K562 (cell line): ENCODE measurements around the gene CPLANE2. TPM values are rescaled to one million over a fixed set of nuclear protein-coding genes. Genes with fewer than 3 reads are reported as not detected.

Experiments
- BCOR ChIP-seq: fragments of 450-650 bp; IDR thresholded peaks from 2 replicates; pipeline ENCODE4 v1.6.1; 2016
- BRF1 ChIP-seq: IDR thresholded peaks from 3 replicates; pipeline ENCODE4 v1.6.1; 2011; ENCODE audit warnings: borderline replicate concordance, mild to moderate bottlenecking; ENCODE audit not compliant: insufficient read length; ENCODE audit errors: extremely low read depth
- DACH1 ChIP-seq: fragments of 450-650 bp; IDR thresholded peaks from 2 replicates; pipeline ENCODE4 v1.6.1; 2018; ENCODE audit not compliant: partially characterized antibody
- GATAD2A ChIP-seq: fragments of 450-650 bp; IDR thresholded peaks from 2 replicates; pipeline ENCODE4 v1.6.1; 2017
- GTF2E2 ChIP-seq: fragments of 200-800 bp; sonication (Bioruptor generic); IDR thresholded peaks from 2 replicates; pipeline ENCODE4 v1.6.1; 2016; ENCODE audit warnings: missing genetic modification characterization, missing compliant biosample characterization
- JUN ChIP-seq, 2 experiments: sonication (generic) in 1 of 2; formaldehyde crosslinking in 1 of 2; IDR thresholded peaks; 2 replicates each; pipeline versions ENCODE4 v1.6.1 to v1.8.0; 2012 to 2022; ENCODE audit warnings: borderline replicate concordance in 2 of 2, mild to moderate bottlenecking in 2 of 2, improper control_type of control experiment in 1 of 2, low read depth in 1 of 2, low read length in 1 of 2, missing genetic modification reagents in 1 of 2
- KLF6 ChIP-seq: fragments of 250-450 bp; sonication (Bioruptor Pico); IDR thresholded peaks from 2 replicates; pipeline ENCODE4 v1.4.0; 2020; ENCODE audit warnings: mild to moderate bottlenecking, moderate library complexity, borderline replicate concordance
- MCM5 ChIP-seq: fragments of 450-650 bp; IDR thresholded peaks from 2 replicates; pipeline ENCODE4 v1.6.1; 2016; ENCODE audit warnings: low read depth
- MECOM ChIP-seq: fragments of 250-450 bp; sonication (Bioruptor Pico); IDR thresholded peaks from 2 replicates; pipeline ENCODE4 v1.8.0; 2022; ENCODE audit warnings: inconsistent platforms
- POLR2B ChIP-seq: fragments of 450-650 bp; IDR thresholded peaks from 2 replicates; pipeline ENCODE4 v1.6.1; 2018; ENCODE audit warnings: low read depth; ENCODE audit not compliant: partially characterized antibody
- PPARD ChIP-seq: fragments of 250-450 bp; sonication (Bioruptor Pico); IDR thresholded peaks from 2 replicates; pipeline ENCODE4 v1.8.0; 2022; ENCODE audit warnings: inconsistent platforms, mild to moderate bottlenecking, moderate library complexity
- RAD21 ChIP-seq, 2 experiments: fragments of 250-450 bp in 1 of 2; fragments of 450-650 bp in 1 of 2; sonication (Bioruptor Pico) in 1 of 2; formaldehyde crosslinking in 1 of 2; IDR thresholded peaks in 1 of 2; conservative IDR thresholded peaks in 1 of 2; 2 replicates each; pipeline versions ENCODE4 v1.4.0 to v1.8.0; 2020 to 2022; ENCODE audit warnings: mild to moderate bottlenecking in 2 of 2, moderate library complexity in 1 of 2
- RBM14 ChIP-seq: fragments of 200-400 bp; formaldehyde crosslinking; IDR thresholded peaks from 2 replicates; pipeline ENCODE4 v1.6.1; 2018; ENCODE audit warnings: low read depth, mild to moderate bottlenecking, low read length, moderate library complexity, borderline replicate concordance; ENCODE audit not compliant: insufficient read depth
- RBM25 ChIP-seq: fragments of 200-400 bp; formaldehyde crosslinking; IDR thresholded peaks from 2 replicates; pipeline ENCODE4 v1.6.1; 2018; ENCODE audit warnings: low read length, low read depth, moderate library complexity; ENCODE audit not compliant: severe bottlenecking
- SP1 ChIP-seq: sonication (generic); formaldehyde crosslinking; IDR thresholded peaks from 2 replicates; pipeline ENCODE4 v1.8.1; 2022; ENCODE audit warnings: mild to moderate bottlenecking, missing genetic modification reagents
- SRSF9 ChIP-seq: fragments of 200-400 bp; formaldehyde crosslinking; IDR thresholded peaks from 2 replicates; pipeline ENCODE4 v1.6.1; 2017; ENCODE audit warnings: low read depth, low read length, borderline replicate concordance
- TRIM24 ChIP-seq, 2 experiments: fragments of 450-650 bp; IDR thresholded peaks; 2 replicates each; pipeline ENCODE4 v1.6.1; 2016
- ZEB2 ChIP-seq: fragments of 450-650 bp; IDR thresholded peaks from 2 replicates; pipeline ENCODE4 v1.6.1; 2016
- ZNF232 ChIP-seq: sonication (generic); formaldehyde crosslinking; IDR thresholded peaks from 2 replicates; pipeline ENCODE4 v1.8.0; 2022; ENCODE audit warnings: mild to moderate bottlenecking, missing genetic modification reagents
- ZNF253 ChIP-seq: fragments of 250-450 bp; sonication (Bioruptor Pico); conservative IDR thresholded peaks from 2 replicates; pipeline ENCODE4 v1.6.1; 2021; ENCODE audit warnings: mild to moderate bottlenecking
- ZNF707 ChIP-seq: fragments of 250-450 bp; sonication (Bioruptor Pico); conservative IDR thresholded peaks from 2 replicates; pipeline ENCODE4 v1.8.0; 2022; ENCODE audit warnings: inconsistent platforms, mild to moderate bottlenecking, moderate library complexity
- ZNF740 ChIP-seq, 3 experiments: fragments of 200-800 bp in 1 of 3; sonication (Bioruptor generic) in 1 of 3; sonication (generic) in 1 of 3; formaldehyde crosslinking in 1 of 3; IDR thresholded peaks; 2 replicates each; pipeline versions ENCODE4 v1.6.1 to v1.8.0; 2016 to 2022; ENCODE audit warnings: mild to moderate bottlenecking in 2 of 3, missing compliant biosample characterization in 2 of 3, missing genetic modification characterization in 2 of 3, missing genetic modification reagents in 1 of 3
- ZZZ3 ChIP-seq: fragments of 450-650 bp; IDR thresholded peaks from 2 replicates; pipeline ENCODE4 v1.6.1; 2016; ENCODE audit warnings: antibody characterized with exemption, mild to moderate bottlenecking, moderate library complexity
- polyA plus RNA-seq, 8 experiments: library from polyadenylated mRNA; depleted of rRNA in 4 of 8; stranded (reverse) in 5 of 8; unstranded in 3 of 8; fragments of >200 nt; fragmentation: Nextera tagmentation in 2 of 8; fragmentation: Illumina TruSeq in 1 of 8; extraction: Ambion mirVana in 2 of 8; extraction: Trizol in 1 of 8; gene quantifications; 2 replicates each; pipeline versions ENCODE4 v1.2.1 to v1.2.3, GENCODE V29; 2011 to 2014; ENCODE audit warnings: inconsistent platforms in 1 of 8, missing spikeins in 1 of 8
- total RNA-seq, 7 experiments: library from RNA; depleted of rRNA in 6 of 7; stranded (reverse); fragments of >200 nt in 6 of 7; fragmentation: Illumina TruSeq in 2 of 7; extraction: Trizol in 2 of 7; gene quantifications; 2 replicates each; pipeline versions ENCODE4 v1.2.1 to v1.2.3, GENCODE V29; 2011 to 2021; ENCODE audit warnings: low replicate concordance in 1 of 7
- TF ChIP-seq, protein P1 (sequence below), 3 experiments: fragments of 200-800 bp in 1 of 3; fragments of 250-450 bp in 1 of 3; fragments of 450-650 bp in 1 of 3; sonication (Bioruptor Pico) in 1 of 3; sonication (Bioruptor generic) in 1 of 3; formaldehyde crosslinking in 1 of 3; IDR thresholded peaks; 2 replicates each; pipeline versions ENCODE4 v1.6.1 to v1.8.0; 2016 to 2022; ENCODE audit warnings: mild to moderate bottlenecking in 2 of 3, missing genetic modification characterization in 2 of 3, missing compliant biosample characterization in 1 of 3, moderate library complexity in 1 of 3

CPLANE2 gene
- total and polyA plus RNA-seq, 9 of the 15 experiments (the other 6 are each of a cell fraction or from before 2014, with no cell fraction given) = 0.17 to 20.9 (median 8.1) TPM

DNA sequence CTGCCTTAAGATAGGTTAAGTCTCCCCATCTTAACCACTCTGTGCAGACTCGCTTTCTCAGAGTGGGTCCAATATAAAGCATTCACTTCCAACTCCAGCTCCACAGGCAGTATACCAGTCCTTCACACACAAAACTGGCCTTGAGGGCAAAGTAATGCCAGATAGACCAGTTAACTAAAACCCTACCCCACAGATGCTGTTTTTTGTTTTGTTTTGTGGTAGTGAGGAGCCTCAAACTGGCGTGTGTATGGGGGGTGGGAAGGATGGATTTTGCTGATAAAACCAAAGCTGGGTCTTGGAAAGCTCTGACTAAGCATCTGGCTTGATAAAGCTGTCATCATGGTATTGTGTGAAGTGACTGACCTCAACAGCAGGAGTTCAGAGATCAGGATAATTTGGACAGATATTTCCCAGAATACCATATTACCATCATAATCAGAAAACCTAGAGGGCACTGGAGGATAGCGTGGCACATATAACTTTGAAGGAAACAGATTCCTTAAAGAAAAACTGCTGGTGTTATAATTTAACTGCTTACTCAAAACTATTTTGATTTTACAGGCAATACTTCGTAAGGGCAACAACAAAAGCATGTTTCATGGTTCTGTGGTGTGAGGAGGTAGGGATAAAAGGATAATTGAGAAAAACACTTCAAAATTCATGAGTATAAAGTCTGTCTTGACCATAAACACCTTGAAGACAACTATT, 29.6 kb upstream of the CPLANE2 start (continued):
- TF ChIP-seq ZNF253 (CRISPR knock-in tag) = no peak
- no peak for TF ChIP-seq SRSF9
- no peak for TF ChIP-seq BRF1
- peak; percentile 76 for TF ChIP-seq ZEB2
- TF ChIP-seq KLF6 = peak; percentile 65; the same call in 1 of the 2 replicates
- TF ChIP-seq DACH1 = peak; percentile 57
- TF ChIP-seq, protein P1, sequence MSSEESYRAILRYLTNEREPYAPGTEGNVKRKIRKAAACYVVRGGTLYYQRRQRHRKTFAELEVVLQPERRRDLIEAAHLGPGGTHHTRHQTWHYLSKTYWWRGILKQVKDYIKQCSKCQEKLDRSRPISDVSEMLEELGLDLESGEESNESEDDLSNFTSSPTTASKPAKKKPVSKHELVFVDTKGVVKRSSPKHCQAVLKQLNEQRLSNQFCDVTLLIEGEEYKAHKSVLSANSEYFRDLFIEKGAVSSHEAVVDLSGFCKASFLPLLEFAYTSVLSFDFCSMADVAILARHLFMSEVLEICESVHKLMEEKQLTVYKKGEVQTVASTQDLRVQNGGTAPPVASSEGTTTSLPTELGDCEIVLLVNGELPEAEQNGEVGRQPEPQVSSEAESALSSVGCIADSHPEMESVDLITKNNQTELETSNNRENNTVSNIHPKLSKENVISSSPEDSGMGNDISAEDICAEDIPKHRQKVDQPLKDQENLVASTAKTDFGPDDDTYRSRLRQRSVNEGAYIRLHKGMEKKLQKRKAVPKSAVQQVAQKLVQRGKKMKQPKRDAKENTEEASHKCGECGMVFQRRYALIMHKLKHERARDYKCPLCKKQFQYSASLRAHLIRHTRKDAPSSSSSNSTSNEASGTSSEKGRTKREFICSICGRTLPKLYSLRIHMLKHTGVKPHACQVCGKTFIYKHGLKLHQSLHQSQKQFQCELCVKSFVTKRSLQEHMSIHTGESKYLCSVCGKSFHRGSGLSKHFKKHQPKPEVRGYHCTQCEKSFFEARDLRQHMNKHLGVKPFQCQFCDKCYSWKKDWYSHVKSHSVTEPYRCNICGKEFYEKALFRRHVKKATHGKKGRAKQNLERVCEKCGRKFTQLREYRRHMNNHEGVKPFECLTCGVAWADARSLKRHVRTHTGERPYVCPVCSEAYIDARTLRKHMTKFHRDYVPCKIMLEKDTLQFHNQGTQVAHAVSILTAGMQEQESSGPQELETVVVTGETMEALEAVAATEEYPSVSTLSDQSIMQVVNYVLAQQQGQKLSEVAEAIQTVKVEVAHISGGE (CRISPR knock-in tag; IDR thresholded peaks at IDR 0.05) = peak in 1 of 3 experiments; percentile 76; a peak in 2 of 6 replicates
- no peak for TF ChIP-seq RBM25
- TF ChIP-seq GATAD2A = peak; percentile 60; the same call in 1 of the 2 replicates
- TF ChIP-seq SP1 (CRISPR knock-in tag) = peak; percentile 16; the same call in 1 of the 2 replicates
- TF ChIP-seq JUN (IDR thresholded peaks at IDR 0.05; ENCODE audit: borderline replicate concordance, low read depth, low read length) = peak; percentile 54; the same call in 1 of the 2 replicates
- TF ChIP-seq JUN (CRISPR knock-in tag; IDR thresholded peaks at IDR 0.05; ENCODE audit: borderline replicate concordance) = no peak
- TF ChIP-seq BCOR = peak; percentile 89
- TF ChIP-seq ZNF707 (CRISPR knock-in tag) = no peak
- no peak for TF ChIP-seq PPARD (CRISPR knock-in tag)
- TF ChIP-seq TRIM24 (IDR thresholded peaks at IDR 0.05) = peak; percentile 84 to 91
- peak in 1 of 2 experiments; percentile 9; a peak in 2 of 4 replicates for TF ChIP-seq RAD21 (CRISPR knock-in tag; conservative IDR thresholded peaks at IDR 0.05 in 1 of 2, IDR thresholded peaks at IDR 0.05 in 1 of 2)
- TF ChIP-seq POLR2B = no peak
- TF ChIP-seq ZNF232 (CRISPR knock-in tag) = no peak
- TF ChIP-seq ZZZ3 = no peak
- no peak for TF ChIP-seq MCM5
- TF ChIP-seq MECOM (CRISPR knock-in tag) = no peak
- TF ChIP-seq GTF2E2 (tag) = no peak
- no peak for TF ChIP-seq RBM14
- TF ChIP-seq ZNF740 (CRISPR knock-in tag; IDR thresholded peaks at IDR 0.05) = peak; percentile 80
- peak in 1 of 2 experiments; percentile 55; a peak in 1 of 4 replicates for TF ChIP-seq ZNF740 (tag; IDR thresholded peaks at IDR 0.05)
